GM20000 (cell line): Measurements from ENCODE around the gene VASH2.

Experiments
- DNase-seq: peaks from one replicate; pipeline ENCODE4 v3.0.0; 2012; ENCODE audit warnings: low spot score
- TF ChIP-seq, protein P1 (sequence below): IDR thresholded peaks from 2 replicates; pipeline ENCODE4 v1.5.1; 2012; ENCODE audit warnings: mild to moderate bottlenecking, control low read depth; ENCODE audit errors: extremely low read depth, missing control alignments

VASH2 gene

GRCh38 chr1:212914789-212915188, 35.6 kb upstream of the VASH2 start:
- TF ChIP-seq, protein P1, sequence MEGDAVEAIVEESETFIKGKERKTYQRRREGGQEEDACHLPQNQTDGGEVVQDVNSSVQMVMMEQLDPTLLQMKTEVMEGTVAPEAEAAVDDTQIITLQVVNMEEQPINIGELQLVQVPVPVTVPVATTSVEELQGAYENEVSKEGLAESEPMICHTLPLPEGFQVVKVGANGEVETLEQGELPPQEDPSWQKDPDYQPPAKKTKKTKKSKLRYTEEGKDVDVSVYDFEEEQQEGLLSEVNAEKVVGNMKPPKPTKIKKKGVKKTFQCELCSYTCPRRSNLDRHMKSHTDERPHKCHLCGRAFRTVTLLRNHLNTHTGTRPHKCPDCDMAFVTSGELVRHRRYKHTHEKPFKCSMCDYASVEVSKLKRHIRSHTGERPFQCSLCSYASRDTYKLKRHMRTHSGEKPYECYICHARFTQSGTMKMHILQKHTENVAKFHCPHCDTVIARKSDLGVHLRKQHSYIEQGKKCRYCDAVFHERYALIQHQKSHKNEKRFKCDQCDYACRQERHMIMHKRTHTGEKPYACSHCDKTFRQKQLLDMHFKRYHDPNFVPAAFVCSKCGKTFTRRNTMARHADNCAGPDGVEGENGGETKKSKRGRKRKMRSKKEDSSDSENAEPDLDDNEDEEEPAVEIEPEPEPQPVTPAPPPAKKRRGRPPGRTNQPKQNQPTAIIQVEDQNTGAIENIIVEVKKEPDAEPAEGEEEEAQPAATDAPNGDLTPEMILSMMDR: no peak
- DNase-seq: no peak

DNA sequence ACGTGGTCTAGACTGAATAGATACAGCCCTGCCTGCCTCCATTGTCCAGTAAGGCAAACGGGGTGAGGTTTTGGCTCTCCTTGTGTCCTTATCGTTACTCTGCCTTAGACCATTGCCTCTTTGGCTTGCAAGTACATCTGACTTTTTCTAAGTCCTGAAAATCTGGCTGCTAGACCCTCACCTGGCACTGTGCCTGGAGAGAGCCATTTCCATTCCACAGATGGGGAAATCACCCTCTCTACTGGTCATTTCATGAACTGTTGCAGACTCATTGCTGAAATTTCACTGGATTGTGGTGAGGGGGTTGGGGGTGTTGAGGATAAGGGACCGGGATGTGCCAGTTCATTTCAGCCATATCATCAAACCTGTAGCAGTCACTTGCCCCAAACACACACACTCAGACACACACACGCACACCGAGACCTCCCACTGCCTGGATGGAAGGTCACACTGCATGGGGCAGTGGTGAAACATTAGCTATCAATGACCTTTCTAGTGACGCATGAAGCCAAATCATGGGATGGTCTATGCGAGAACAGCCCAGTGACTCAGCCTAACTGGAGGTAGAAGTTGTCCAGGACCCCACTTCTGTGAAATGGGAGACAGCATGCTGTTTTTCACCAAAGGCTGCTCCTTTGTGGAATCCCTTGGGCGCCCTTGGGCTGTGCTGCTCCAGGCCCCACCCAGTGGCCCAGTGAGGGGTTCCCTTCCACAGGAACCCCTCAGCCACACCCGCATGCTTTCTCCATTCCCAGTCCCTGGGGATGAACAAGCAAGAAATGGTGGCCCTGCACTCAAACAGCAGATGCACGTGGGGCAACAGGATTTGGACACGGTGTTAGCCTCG, 34.9 kb upstream of the VASH2 start:
- DNase-seq: no peak
- TF ChIP-seq, protein P1: peak; percentile 7

GRCh38 chr1:212916481-212917133, 33.7 kb upstream of the VASH2 start:
- DNase-seq: peak; percentile 21
- TF ChIP-seq, protein P1: no peak

GRCh38 chr1:212917134-212917485, 33.2 kb upstream of the VASH2 start:
- DNase-seq: no peak
- TF ChIP-seq, protein P1: no peak

- TF ChIP-seq, protein P1: no peak
- no peak for DNase-seq
Observed at GRCh38 chr1:212917858-212918257, 32.5 kb upstream of the VASH2 start.

GRCh38 chr1:212918824-212919223, 31.5 kb upstream of the VASH2 start:
- no peak for DNase-seq
- TF ChIP-seq, protein P1: no peak

GRCh38 chr1:212920246-212920645, 30.1 kb upstream of the VASH2 start:
- TF ChIP-seq, protein P1: no peak
- DNase-seq: peak; percentile 47
